Adrenal gland (tissue), 5 donors: Measurements from ENCODE around the gene SP140L.

Source experiments
- POLR2A ChIP-seq, 2 donors: fragments of 450-650 bp; IDR thresholded peaks; one replicate each; pipeline ENCODE4 v1.6.1; 2017; ENCODE audit warnings: antibody characterized with exemption in 2 of 2, mild to moderate bottlenecking in 2 of 2, moderate library complexity in 1 of 2
- TF ChIP-seq, protein P1 (sequence below), 6 experiments: fragments of 450-650 bp in 4 of 6; fragments of 200-600 bp in 2 of 6; sonication (generic) in 1 of 6; IDR thresholded peaks; 1 replicate in 5 of 6; 2 replicates in 1 of 6; pipeline versions ENCODE4 v1.5.1 to v1.8.0; 2016 to 2021; ENCODE audit warnings: antibody characterized with exemption in 6 of 6, mild to moderate bottlenecking in 2 of 6, moderate library complexity in 1 of 6
- donor health status: DM: no; HTN: no; CAD: no.

DNA sequence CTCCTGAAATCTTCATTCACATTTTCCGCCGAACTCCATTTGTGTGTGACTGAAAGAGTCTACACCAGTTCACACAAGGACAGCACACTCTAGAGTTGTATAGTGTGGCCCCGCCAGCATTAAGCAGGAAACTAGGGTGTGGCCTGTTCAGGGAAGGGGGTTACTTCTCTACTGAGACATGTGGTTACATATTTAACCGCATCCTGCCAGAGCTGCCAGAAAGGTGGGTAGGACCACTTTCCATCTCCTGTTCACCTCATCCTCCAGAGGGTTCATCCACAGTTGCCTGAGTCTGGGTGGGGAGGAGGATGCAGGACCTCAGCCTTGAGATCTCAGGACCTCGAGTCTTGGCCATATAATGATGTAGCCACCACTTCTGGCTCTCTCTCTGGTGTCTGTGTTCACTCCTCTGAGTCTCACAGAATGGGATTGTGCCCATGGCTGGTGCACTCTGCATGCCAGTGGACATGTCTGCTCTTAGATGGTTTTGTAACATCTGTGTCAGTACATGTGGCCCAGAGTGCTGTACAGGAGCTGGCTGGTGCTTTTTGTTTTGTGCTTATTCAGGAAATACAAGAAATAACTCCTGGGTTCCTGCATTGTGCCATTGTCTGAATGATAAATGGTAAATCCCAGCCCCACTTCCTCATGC, 7.7 kb upstream of the SP140L start:
- TF ChIP-seq, protein P1, sequence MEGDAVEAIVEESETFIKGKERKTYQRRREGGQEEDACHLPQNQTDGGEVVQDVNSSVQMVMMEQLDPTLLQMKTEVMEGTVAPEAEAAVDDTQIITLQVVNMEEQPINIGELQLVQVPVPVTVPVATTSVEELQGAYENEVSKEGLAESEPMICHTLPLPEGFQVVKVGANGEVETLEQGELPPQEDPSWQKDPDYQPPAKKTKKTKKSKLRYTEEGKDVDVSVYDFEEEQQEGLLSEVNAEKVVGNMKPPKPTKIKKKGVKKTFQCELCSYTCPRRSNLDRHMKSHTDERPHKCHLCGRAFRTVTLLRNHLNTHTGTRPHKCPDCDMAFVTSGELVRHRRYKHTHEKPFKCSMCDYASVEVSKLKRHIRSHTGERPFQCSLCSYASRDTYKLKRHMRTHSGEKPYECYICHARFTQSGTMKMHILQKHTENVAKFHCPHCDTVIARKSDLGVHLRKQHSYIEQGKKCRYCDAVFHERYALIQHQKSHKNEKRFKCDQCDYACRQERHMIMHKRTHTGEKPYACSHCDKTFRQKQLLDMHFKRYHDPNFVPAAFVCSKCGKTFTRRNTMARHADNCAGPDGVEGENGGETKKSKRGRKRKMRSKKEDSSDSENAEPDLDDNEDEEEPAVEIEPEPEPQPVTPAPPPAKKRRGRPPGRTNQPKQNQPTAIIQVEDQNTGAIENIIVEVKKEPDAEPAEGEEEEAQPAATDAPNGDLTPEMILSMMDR (IDR thresholded peaks at IDR 0.05) = no peak
- no peak for TF ChIP-seq POLR2A (IDR thresholded peaks at IDR 0.05)
